Activated CD8-positive, alpha-beta memory T cell treated with anti-CD3 and anti-CD28 coated beads for 48 hours (primary cell): ENCODE measurements around the gene KANTR.

Source experiments
- DNase-seq, 3 experiments: peaks; one replicate each; pipeline ENCODE4 v3.0.0-alpha.2; 2020; ENCODE audit warnings: low read depth in 2 of 3, low spot score in 2 of 3

The KANTR gene, protein sequence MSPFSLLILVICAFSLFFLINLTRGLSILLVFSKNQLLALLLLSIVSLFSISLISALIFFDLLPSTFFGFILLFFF

DNA sequence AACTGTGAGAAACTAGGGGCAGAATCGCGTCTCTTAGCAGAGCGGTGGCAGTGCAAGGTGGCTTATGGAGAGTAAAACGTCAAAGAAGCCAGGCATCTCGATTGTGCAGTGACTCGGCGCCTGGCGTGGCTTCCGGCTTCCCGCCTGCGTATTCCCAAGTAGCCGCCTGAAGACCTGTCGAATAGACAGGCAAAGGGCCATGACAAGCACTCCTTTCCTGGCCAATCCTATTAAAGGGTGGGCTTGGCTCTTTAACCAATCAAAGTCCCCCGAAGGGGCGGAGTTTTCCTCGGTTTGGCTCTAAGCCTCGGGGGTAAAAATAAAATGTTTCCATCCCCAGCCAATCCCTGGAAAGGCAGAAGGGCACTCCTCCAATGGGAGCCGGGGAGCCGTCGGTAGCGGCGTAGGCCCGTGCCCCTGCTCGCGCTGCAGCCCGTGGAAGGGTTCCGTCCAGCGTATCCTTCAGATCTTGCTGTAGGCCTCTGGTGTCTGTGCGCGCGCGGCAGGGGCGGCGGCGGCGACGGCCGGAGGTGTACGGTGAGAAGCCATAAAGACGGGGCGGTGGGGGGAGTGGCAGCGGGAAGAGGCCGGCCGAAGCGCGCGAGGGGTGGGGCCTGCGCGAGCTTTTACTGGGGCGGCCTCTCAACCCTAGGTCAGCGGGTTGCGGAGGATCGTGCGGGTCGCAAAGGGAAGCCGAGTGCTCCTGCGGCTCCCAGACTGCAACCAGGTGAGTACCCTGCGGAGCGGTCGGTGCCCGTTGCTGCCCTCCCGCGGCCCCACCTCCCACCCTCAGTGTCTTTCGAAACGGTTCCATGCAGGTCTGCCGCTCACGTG lies at the start of gene KANTR:
KANTR (plus strand) TSS at position 395 of the 834 bp plus-strand sequence. CDS start 30,131 bp downstream, outside the sequence.
- peak; percentile 39 to 60 (median 44) for DNase-seq

DNA sequence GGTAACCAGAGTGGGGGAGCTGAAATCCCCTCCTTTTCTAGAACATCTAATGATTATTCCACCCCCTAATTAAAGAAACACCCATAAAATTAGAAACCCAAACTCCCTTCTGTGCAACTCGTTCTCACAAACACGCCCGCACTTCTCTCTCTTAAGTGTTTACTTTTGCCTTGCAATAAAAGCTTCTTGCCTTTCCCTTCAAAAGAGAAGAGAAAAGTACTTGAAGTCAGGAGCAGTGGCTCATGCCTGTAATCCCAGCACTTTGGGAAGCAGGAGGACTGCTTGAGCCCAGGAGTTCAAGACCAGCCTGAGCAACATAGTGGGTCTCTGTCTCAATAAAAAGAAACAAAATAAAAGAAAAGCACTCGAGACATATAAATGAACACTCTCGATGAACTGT lies 48.9 kb upstream of the KANTR start:
- no peak for DNase-seq

DNA sequence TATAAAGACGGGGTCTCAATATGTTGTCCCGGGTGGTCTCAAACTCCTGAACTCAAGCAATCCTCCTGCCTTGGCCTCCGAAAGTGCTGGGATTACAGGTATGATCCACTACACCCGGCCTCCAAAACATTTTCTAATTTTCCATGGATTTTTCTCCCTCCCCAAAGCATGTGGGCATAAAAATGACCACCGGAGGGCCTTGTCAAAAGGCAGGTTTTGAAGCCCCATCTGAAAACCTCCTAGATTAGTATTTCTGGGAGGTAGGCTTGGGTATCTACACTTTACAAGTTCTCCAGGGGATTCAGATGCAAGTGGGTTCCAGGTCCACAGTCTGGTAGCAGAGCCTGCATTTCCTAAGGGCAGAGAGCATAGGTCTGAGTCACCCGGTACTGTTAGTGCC lies 46.7 kb upstream of the KANTR start:
- no peak for DNase-seq

DNA sequence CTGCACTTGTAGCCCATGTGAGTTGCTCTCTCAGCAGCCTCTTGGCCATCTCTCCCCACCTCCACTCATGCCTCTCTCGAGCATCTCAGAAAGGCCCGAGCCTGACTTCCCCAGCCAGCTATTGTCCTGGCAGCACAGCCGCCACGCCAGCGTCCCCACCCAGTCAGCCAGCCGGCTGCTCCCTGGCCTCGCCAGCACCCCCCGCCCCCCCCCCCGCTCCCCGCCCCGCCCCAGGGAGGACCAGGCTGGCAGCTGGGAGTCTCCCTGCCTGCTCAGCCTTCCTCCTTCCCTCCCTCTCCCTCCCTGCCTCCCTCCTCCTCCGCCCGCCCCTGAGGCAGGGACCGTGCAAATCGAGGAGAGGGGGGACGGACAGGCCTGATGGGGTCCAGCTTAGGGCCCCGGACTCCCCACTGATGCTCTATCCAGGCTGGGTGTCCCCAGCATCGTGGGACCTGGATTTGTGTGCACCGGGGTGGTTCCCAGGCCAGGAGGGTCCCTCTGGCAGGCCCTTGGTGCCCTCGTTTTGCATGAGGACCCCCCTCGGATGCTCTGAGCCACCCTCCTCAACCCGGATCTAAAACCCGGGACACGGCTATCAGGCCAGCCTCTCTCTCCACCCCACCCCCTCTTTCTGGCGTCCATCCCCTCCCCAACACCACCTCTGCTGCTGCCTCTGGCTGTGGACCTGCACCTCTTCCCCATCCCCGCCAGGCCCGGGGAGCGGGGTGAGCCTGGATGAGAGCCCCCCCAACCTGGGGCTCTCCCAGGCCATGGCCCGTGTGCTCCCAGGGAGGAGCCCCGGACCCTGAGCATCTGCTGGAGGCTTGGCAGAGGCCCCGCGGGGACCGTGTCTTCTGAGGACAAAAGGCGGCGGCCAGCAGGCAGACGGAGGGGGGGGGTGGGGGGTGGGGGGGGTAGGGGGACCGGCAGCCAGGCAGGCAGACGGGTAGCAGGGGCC lies 45.5 kb upstream of the KANTR start, which contains the start of gene GPR173:
GPR173 (plus strand) TSS at position 621 of the 958 bp plus-strand sequence. CDS start 27,833 bp downstream, outside the sequence.
- DNase-seq, result no peak

DNA sequence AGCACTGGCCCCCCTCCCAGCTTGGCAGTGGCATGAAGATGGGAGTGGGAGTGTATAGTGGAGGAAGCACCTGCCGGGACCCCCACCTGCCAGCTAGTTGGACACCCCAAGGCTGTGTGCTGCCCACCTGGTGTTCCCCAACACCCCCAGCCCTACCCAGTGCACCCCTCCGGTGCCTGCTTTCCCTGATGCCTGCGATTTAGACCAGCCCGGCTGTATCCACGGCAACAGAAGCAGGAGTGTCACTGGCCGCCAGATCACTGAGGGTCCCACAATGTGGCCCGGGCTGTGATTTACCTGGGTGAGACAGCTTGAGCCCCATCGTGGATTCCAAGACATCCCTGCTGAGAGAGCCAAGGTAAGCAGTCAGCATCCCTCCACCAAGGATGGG lies 44.8 kb upstream of the KANTR start:
- no peak for DNase-seq

DNA sequence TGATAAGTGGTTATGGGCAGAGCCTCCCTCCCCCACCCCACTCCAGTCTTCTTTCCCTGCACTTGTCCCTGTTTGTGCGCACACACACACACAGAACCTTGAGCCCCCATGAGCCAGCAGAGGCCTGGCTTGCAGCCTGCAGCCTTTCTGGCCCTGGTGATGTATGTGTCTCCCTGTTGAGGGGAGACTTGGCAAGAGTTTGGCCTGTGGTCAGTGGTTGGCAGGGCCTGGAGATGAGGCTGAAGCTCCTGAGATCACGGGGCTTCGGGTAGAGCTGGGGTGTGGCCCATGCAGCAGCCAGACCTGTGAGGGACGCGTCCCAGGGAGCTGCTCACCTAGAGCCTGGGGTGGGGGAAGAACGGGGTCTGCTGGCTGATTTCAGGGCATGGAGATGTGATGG lies 43.1 kb upstream of the KANTR start:
- no peak for DNase-seq

DNA sequence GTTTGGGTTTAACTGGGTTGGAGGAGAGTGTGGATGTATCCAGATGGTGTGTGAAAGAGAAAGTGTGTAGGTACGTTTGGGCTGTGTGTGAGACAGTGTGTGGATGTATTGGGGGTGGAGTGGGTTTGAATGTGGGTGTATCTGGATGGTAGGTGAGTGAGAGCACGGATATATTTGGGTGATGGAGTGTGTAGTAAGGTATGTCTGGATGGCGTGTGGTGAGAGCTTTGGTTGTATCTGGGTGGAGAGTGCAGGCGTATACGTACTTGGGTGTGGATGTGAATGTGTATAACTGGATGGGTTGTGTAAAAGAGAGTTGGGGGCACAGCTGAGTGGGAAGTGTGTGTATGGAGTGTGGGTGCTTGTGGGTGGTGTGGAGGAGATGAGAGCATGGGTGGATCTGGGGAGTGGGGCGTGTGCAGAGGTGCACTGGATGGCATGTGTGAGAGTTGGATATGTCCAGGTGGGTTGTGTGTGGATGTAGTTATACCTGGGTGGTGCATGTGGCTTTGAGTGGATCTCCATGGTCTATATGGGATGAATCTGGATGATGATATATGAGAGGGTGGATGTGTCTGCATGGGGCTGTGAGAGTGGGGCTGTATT lies 38.6 kb upstream of the KANTR start:
- DNase-seq, result no peak

DNA sequence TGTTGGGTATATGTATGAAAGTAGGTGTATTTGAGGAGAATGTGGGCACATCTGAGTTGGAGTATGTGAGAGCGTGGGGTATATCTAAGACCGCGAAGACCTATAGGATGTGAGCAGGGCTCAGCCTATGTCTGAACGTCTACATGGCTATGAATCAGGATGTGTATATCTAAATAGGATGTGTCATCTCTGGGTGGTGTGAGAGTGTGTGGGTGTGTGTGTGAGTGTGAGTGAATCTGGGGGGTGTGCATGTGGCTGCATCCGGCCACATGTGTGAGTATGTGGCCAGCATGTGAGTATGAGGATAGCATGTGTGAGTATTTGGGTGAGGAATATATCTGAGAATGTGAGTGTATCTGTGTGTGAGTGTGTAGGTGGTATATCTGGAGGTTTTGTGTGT lies 37.6 kb upstream of the KANTR start:
- no peak for DNase-seq

DNA sequence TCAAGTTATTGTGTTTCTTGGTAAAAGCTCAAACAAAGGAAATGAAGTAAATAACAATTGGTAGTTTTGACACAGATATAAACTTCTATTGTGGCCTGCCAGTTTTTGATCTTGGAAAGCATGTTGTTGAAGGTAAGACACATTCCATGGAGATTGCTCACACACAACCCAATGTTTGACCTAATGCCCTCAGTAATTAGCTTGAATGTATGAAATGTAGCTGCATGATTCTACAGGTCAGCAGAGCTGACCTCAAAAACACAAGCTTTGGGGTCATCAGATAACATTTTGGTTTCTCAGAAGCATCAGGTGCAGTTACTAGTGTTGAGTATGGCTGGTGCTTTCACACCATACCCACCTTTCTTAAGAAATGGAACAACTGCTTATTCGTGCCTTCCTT lies 28.8 kb upstream of the KANTR start:
- DNase-seq, result no peak

DNA sequence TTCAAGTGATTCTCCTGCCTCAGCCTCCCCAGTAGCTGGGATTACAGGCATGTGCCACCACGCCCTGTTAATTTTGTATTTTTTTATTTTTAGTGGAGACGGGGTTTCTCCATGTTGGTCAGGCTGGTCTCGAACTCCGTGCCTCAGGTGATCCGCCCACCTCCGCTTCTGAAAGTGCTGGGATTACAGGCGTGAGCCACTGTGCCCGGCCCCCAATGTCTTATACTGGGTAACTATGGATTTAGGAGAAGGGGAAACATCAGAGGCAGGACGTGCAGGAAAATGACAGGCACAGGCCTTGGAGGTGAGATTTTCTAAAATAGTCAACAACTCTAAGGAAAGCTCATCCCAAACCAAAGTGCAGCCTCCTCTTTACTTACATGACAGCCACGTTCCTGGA lies 22.9 kb upstream of the KANTR start:
- no peak for DNase-seq

DNA sequence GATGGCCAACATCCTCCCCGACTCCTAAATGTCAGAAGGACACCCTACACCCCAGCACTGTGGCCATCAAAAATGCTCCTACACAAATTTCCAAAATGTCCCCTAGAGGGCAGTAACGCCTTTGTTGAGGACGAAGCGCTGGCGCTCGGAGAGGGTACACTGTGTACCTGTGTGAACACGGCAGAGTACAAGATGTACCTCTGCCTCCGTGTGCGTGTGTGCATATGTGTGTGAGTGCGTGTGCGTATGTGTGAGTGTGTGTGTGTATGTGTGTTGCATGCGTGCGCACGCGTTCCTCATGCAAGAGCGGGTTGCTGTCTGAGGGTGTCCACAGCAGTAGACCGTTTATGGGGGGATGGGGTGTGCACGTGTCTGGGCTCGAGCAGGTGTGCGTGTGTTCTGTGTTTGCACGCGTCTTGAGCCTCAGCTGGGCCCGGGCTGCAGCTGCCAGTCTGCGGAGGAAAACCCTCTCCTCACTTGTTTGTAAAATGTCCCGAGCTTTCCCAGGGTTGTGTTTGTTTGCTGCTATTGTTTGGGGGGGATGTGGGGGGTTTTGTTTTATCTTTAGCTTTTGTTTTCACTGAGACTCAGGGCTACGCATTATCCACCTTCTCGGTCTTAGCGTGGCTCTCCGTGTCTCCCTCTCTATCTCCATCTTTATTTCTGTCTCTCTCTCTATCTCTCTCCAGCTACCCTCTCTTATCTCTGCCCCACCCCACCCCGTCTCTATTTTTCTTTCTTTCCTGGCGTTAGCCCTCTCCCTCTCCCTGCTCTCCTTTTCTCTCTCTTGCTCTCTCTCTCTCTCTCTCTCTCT lies 22.1 kb upstream of the KANTR start:
- DNase-seq, result peak in 1 of 3 experiments; percentile 33

DNA sequence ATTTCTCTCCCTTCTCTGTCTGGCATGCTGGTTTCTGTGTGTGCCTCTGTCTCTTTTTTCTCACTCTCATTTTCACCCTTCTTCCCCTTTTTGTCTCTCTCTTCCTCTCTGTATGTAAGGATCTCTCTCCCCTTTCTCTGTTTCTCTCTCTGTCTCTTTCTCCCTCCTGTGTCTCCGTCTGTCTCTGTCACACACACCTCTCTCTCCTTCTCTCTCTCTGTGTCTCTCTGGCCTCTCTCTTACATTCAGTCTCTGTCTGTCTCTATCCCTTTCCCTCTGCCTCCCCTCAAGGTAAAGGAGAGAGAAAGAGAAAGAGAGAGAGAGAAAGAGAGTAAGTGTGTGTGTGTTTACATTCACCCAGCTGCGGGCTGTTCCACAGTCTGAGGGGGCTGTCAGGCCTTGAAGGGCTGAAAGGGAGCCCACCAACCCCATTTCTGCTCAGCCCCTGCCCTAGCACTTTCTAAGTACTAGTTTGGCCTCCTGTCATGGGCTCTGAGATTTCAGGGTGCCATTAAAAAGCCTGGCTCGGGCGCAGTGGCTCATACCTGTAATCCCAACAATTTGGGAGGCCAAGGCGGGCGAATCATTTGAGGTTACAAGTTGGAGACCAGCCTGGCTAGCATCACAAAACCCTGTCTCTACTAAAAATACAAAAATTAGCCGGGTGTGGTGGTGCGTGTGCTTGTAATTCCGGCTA lies 21.4 kb upstream of the KANTR start:
- no peak for DNase-seq

DNA sequence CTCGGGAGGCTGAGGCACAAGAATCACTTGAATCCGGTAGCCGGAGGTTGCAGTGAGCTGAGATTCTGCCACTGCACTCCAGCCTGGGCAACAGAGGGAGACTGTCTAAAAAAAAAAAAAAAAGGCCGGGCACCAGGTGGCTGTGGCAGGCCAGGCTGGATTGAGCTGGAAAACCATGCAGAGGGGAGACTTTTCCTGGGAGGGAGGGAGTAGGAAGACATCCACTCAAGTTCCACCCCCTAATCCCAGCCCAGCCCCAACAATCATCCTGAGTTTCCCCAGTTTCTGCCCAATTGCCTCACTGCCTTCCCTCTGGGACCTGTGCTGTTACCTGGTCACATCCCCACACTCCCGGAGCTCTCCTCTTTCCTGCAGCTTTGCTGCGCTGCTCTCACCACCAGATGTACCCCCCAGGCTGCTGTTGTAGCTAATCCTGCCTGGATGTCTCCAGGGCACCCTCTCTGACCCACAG lies 20.8 kb upstream of the KANTR start:
- no peak for DNase-seq

DNA sequence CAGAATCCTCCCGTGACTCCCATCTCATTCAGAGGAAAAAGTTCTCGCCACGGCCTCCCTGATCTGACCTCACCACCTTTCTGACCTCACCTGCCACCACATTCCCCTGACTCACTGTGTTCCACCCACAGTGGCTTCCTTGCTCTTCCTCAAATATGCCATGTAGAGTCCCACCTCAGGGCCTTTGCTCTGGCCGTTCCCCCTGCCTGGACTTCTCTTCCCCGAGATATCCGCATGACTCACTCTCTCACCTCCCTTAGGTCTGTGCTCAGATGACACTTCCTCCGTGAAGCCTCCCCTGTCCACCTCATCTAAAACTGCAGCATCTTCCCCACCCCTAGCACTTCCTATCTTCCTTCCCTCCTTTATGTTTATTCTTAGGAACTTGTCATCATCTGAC lies 18.9 kb upstream of the KANTR start:
- no peak for DNase-seq

DNA sequence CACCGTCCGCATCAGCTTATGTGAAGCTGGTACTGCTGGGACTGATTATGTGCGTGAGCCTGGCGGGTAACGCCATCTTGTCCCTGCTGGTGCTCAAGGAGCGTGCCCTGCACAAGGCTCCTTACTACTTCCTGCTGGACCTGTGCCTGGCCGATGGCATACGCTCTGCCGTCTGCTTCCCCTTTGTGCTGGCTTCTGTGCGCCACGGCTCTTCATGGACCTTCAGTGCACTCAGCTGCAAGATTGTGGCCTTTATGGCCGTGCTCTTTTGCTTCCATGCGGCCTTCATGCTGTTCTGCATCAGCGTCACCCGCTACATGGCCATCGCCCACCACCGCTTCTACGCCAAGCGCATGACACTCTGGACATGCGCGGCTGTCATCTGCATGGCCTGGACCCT lies 17.3 kb upstream of the KANTR start:
- DNase-seq, result no peak

DNA sequence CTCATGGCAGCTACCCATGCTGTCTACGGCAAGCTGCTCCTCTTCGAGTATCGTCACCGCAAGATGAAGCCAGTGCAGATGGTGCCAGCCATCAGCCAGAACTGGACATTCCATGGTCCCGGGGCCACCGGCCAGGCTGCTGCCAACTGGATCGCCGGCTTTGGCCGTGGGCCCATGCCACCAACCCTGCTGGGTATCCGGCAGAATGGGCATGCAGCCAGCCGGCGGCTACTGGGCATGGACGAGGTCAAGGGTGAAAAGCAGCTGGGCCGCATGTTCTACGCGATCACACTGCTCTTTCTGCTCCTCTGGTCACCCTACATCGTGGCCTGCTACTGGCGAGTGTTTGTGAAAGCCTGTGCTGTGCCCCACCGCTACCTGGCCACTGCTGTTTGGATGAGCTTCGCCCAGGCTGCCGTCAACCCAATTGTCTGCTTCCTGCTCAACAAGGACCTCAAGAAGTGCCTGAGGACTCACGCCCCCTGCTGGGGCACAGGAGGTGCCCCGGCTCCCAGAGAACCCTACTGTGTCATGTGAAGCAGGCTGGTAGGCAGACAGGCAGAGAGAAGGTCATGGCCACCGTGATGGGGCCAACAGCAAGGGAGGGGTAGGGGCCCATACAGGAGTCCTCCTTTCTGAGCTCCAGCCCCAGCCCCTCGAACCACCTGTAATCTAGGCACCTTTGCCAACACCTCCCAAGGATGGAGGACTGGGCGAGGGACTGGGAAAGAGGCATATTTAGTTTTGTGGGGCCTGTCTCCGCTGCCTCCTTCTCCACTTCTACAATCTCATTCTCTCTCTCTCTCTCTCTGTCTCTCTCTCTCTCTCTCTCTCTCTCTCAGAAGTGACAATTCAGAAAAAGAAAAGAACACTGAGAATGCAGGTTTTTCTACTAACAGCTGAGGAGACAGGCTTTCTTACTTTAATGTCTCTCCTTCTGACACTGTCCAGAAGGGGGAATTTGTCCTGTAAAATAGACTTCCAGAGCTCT lies 16.4 kb upstream of the KANTR start:
- no peak for DNase-seq

DNA sequence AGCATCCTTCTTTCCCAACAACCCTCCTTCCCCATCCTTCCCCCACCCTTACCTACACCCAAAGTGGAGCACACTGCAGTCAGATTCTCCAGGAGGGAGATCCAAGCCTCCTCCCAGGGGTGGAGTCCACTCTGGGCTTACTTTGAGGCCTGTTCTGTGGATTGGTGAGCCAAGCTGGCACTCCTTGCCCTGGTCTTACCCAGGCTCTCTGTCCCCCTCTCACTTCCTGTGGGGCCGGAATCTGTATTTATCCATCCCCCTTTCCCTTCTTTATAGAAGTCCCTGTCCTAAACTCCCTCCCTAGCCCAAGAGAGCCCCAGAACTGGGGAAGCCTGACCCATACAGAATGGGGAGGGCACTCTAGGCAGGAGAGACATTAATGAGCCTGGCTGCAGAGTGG lies 15.0 kb upstream of the KANTR start:
- DNase-seq, result no peak
